NCI-H1092 (cell line): ENCODE measurements around the gene DARS1.
"Not testable (repeated sequence)": the region's sequence is repeated elsewhere in the genome, so short reads cannot be mapped to it uniquely, and the experiment has no call there.

ENCODE experiments used
- DNase-seq: peaks from one replicate; lab custom pipeline; 2025; lab: John Stamatoyannopoulos, UW

DARS1 gene

GRCh38 chr2:135984199-135985017, 1.0 kb downstream of the DARS1 start:
- no peak for DNase-seq

GRCh38 chr2:135980434-135981079, 4.9 kb downstream of the DARS1 start:
- DNase-seq = no peak

- no peak for DNase-seq
Observed at GRCh38 chr2:135975702-135976101, 9.7 kb downstream of the DARS1 start.

- no peak for DNase-seq
Observed at GRCh38 chr2:135974036-135974435, 11.4 kb downstream of the DARS1 start.

- no peak for DNase-seq
Observed at GRCh38 chr2:135969655-135970387, 15.6 kb downstream of the DARS1 start.

GRCh38 chr2:135965756-135966155, 19.7 kb downstream of the DARS1 start:
- DNase-seq = no peak

GRCh38 chr2:135964404-135964803, 21.0 kb downstream of the DARS1 start:
- DNase-seq = not testable (repeated sequence)

- no peak for DNase-seq
Observed at GRCh38 chr2:135963841-135964240, 21.6 kb downstream of the DARS1 start.

GRCh38 chr2:135962366-135963123, 22.9 kb downstream of the DARS1 start:
- DNase-seq = no peak

GRCh38 chr2:135960656-135961551, 24.5 kb downstream of the DARS1 start:
- DNase-seq = peak; percentile 3

- DNase-seq = no peak
Observed at GRCh38 chr2:135960150-135960549, 25.3 kb downstream of the DARS1 start.

- DNase-seq = not testable (repeated sequence)
Observed at GRCh38 chr2:135958927-135959326, 26.5 kb downstream of the DARS1 start.

- no peak for DNase-seq
Observed at GRCh38 chr2:135954020-135954601, 31.3 kb downstream of the DARS1 start.

- DNase-seq = no peak
Observed at GRCh38 chr2:135952891-135953290, 32.5 kb downstream of the DARS1 start.

GRCh38 chr2:135951041-135951583, 34.3 kb downstream of the DARS1 start:
- peak; percentile 25 for DNase-seq

- no peak for DNase-seq
Observed at GRCh38 chr2:135949451-135950234, 35.8 kb downstream of the DARS1 start.

GRCh38 chr2:135948642-135949355, 36.6 kb downstream of the DARS1 start:
- no peak for DNase-seq

- no peak for DNase-seq
Observed at GRCh38 chr2:135948141-135948540, 37.3 kb downstream of the DARS1 start.

GRCh38 chr2:135947483-135947882, 37.9 kb downstream of the DARS1 start:
- DNase-seq = no peak
